Heart right ventricle (tissue), 16 donors: ENCODE results near the gene TIMP3. TPM values are rescaled to one million over a fixed set of nuclear protein-coding genes. Genes with fewer than 3 reads are reported as not detected.

ENCODE experiments used
- ATAC-seq, 8 donors: fragments of 200-7000 bp; cut with Tn5 transposase; one replicate each; pipeline ENCODE4 v1.9.1; 2020; ENCODE audit warnings: mild to moderate bottlenecking in 8 of 8, moderate library complexity in 8 of 8, moderate number of reproducible peaks in 1 of 8
- DNase-seq, 2 donors: peaks; one replicate each; pipeline ENCODE4 v3.0.0-alpha.2; 2020
- H3K27ac ChIP-seq, 10 donors: fragments of 200-600 bp; sonication (generic) in 2 of 10; one replicate each; pipeline versions ENCODE4 v1.5.0 to v1.8.0; 2020 to 2022; ENCODE audit warnings: mild to moderate bottlenecking in 3 of 10
- H3K27me3 ChIP-seq, 7 donors: fragments of 200-600 bp; one replicate each; pipeline ENCODE4 v1.8.0; 2021 to 2022; ENCODE audit warnings: mild to moderate bottlenecking in 2 of 7
- H3K36me3 ChIP-seq, 9 donors: fragments of 200-600 bp; sonication (generic) in 1 of 9; one replicate each; pipeline versions ENCODE4 v1.5.0 to v1.8.0; 2020 to 2022; ENCODE audit warnings: mild to moderate bottlenecking in 2 of 9
- H3K4me1 ChIP-seq, 9 donors: fragments of 200-600 bp; sonication (generic) in 1 of 9; one replicate each; pipeline versions ENCODE4 v1.5.0 to v1.8.0; 2020 to 2022; ENCODE audit warnings: mild to moderate bottlenecking in 4 of 9
- H3K4me3 ChIP-seq, 10 donors: fragments of 200-600 bp; sonication (generic) in 2 of 10; one replicate each; pipeline versions ENCODE4 v1.5.0 to v1.8.0; 2020 to 2022; ENCODE audit warnings: mild to moderate bottlenecking in 7 of 10, moderate library complexity in 2 of 10
- H3K9me3 ChIP-seq, 11 donors: fragments of 200-600 bp in 10 of 11; sonication (generic) in 2 of 11; one replicate each; pipeline versions ENCODE4 v1.5.0 to v1.8.0; 2013 to 2022; ENCODE audit warnings: mild to moderate bottlenecking in 2 of 11, control low read depth in 1 of 11, moderate library complexity in 1 of 11
- WGBS, 2 donors: extraction: QIAGEN DNeasy Blood & Tissue Kit; methylation state at CpG; one replicate each; pipeline ENCODE4 v1.1.7; 2013; ENCODE audit warnings: inconsistent platforms in 1 of 2; 5-methylcytosine and 5-hydroxymethylcytosine counted together
- intact Hi-C, 10 donors: fragments of 100-400 bp; cut with DNase I; formaldehyde crosslinking; loops; one replicate each; pipeline versions ENCODE4 v1.11.1 to v1.14.2; 2022
- polyA plus RNA-seq, 2 donors: library from polyadenylated mRNA; stranded (reverse); fragments of 200-250 nt; gene quantifications; one replicate each; pipeline ENCODE4 v1.2.3, GENCODE V29; 2013
- total RNA-seq, 10 donors: library from RNA; stranded (reverse); fragmentation: NEBNext Ultra II Directional in 3 of 10; extraction: Animal tissue kit (Norgen Biotek cat#: 25700) in 3 of 10; gene quantifications; one replicate each; pipeline versions ENCODE4 v1.2.1 to v1.2.4, GENCODE V29; 2021 to 2023
- TF ChIP-seq, protein P1 (sequence below), 9 donors: fragments of 200-600 bp; sonication (generic) in 2 of 9; IDR thresholded peaks; one replicate each; pipeline versions ENCODE4 v1.5.0 to v1.8.0; 2021 to 2022; ENCODE audit warnings: antibody characterized with exemption in 9 of 9, mild to moderate bottlenecking in 5 of 9, moderate library complexity in 1 of 9
- donor health status: Arrhythmogenic right ventricular cardiomyopathy.
- donor health status: ischemic (EF 13 %, LVEDD 7.1; RV severe dilation, severe dysfunction).
- donor health status: healthy with polysubstance abuse.
- donor health status: DM: no; HTN: yes; CAD: no.
- donor health status: DM: no; HTN: no; CAD: no.
- donor health status: ischemic (EF 25% LVEDD 6.9; RV normal size, moderate dysfunction).
- donor health status: ischemic (EF 25% LVEDD 5.7; RV mildly dilated, moderate dysfunction).
- donor health status: healthy.
- donor health status: DM: yes; HTN: yes; CAD: no.
- donor health status: Ischemic cardiomyopathy.
- donor health status: ischemic (EF 35%, LVEDD 5.7; RV mildly dilated, moderate dysfunction).
- donor health status: nonischemic (EF 11% LVEDD 7.7; RV severe dilation, severe dysfunction).
- donor health status: DM: yes; HTN: yes; CAD: no.
- donor health status: PGD.
- donor health status: ischemic (EF 29% LVEDD 5.4; RV normal size, mild dysfunction).
- donor health status: nonischemic (EF 23%, LVEDD 6.1; RV moderate dilation, normal function).

TIMP3 gene
- total and polyA plus RNA-seq, 12 donors = 91.9 to 380 (median 157) TPM

- ATAC-seq = peak in 1 of 8 donors; percentile 6
- H3K9me3 ChIP-seq = no peaks in the 10 kb centered on the region
- H3K4me1 ChIP-seq = peaks cover 51 to 99% (median 92%) of the 10 kb centered on the region in 9 donors
- H3K27ac ChIP-seq = peak overlapping the region in 8 of 10 donors; percentile 1 to 74 (median 46)
- intact Hi-C loops = loop anchor here in 1 of 10 donors (5.0 kb wide), 1 partner anchor 1048 kb away; no protein-coding TSS in a partner anchor
- TF ChIP-seq, protein P1, sequence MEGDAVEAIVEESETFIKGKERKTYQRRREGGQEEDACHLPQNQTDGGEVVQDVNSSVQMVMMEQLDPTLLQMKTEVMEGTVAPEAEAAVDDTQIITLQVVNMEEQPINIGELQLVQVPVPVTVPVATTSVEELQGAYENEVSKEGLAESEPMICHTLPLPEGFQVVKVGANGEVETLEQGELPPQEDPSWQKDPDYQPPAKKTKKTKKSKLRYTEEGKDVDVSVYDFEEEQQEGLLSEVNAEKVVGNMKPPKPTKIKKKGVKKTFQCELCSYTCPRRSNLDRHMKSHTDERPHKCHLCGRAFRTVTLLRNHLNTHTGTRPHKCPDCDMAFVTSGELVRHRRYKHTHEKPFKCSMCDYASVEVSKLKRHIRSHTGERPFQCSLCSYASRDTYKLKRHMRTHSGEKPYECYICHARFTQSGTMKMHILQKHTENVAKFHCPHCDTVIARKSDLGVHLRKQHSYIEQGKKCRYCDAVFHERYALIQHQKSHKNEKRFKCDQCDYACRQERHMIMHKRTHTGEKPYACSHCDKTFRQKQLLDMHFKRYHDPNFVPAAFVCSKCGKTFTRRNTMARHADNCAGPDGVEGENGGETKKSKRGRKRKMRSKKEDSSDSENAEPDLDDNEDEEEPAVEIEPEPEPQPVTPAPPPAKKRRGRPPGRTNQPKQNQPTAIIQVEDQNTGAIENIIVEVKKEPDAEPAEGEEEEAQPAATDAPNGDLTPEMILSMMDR (IDR thresholded peaks at IDR 0.05) = no peak
- no peak for DNase-seq
- H3K4me3 ChIP-seq = no peak overlapping the region
- WGBS, 2 donors = 44 to 65% methylated on average over 11 of the region's 11 CpGs
- H3K36me3 ChIP-seq = peaks cover 0 to 28% (median 0%) of the 10 kb centered on the region in 9 donors
- H3K27me3 ChIP-seq = no peaks in the 10 kb centered on the region
These were observed 23.2 kb downstream of the TIMP3 start for GRCh38 chr22:32824531-32825312.

- TF ChIP-seq, protein P1 (IDR thresholded peaks at IDR 0.05) = no peak
- Histone ChIP-seq H3K4me3 (no peak overlapping the region), H3K36me3 (peaks cover 0 to 32% (median 0%) of the 10 kb centered on the region in 9 donors), H3K9me3 (no peaks in the 10 kb centered on the region), H3K27ac (peak overlapping the region in 9 of 10 donors; percentile 33 to 87 (median 72)), H3K4me1 (peaks cover 69 to 100% (median 95%) of the 10 kb centered on the region in 9 donors), H3K27me3 (no peaks in the 10 kb centered on the region)
- ATAC-seq (peak in 1 of 8 donors; percentile 34), DNase-seq (no peak)
- intact Hi-C loops = no loop called here
- 41 to 43% methylated on average over 2 of the region's 2 CpGs for WGBS, 2 donors
These were observed 25.0 kb downstream of the TIMP3 start for GRCh38 chr22:32826537-32826936.

- Histone ChIP-seq H3K36me3 (peaks cover 0 to 31% (median 0%) of the 10 kb centered on the region in 9 donors), H3K4me3 (no peak overlapping the region), H3K27me3 (no peaks in the 10 kb centered on the region), H3K27ac (peak overlapping the region; percentile 10 to 87 (median 71)), H3K4me1 (peaks cover 74 to 100% (median 97%) of the 10 kb centered on the region in 9 donors), H3K9me3 (no peaks in the 10 kb centered on the region)
- intact Hi-C loops = no loop called here
- DNase-seq (no peak), ATAC-seq (peak in 3 of 8 donors; percentile 4 to 22 (median 14))
- TF ChIP-seq, protein P1 (IDR thresholded peaks at IDR 0.05) = no peak
- WGBS, 2 donors = 43 to 50% methylated on average over 7 of the region's 7 CpGs
These were observed 25.6 kb downstream of the TIMP3 start for GRCh38 chr22:32827049-32827602.

DNA sequence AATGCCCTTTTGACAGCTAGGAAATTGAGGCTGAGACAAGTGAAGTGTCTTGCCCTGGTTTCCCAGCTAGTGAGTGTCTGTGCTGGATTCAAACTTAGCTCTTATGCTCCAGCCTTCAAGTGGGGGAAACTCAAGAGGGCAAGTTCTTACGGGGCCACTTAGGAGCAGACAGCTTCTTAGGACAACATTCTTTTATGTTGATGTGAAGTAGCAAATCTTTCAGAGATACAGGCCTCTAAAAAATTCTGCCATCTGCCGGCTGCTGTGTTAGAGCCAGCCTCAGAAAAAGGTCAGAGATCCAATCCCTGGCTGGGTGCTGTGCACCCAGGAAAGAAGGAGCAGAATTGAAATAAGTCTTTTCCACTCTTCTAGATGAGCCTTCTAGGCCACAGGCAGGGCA, 26.6 kb downstream of the TIMP3 start:
- ATAC-seq (no peak), DNase-seq (no peak)
- 26 to 46% methylated on average over 2 of the region's 2 CpGs for WGBS, 2 donors
- peaks cover 0 to 35% (median 3%) of the 10 kb centered on the region in 9 donors for H3K36me3 ChIP-seq
- peaks cover 70 to 100% (median 99%) of the 10 kb centered on the region in 9 donors for H3K4me1 ChIP-seq
- no peaks in the 10 kb centered on the region for H3K9me3 ChIP-seq
- peak overlapping the region in 9 of 10 donors; percentile 10 to 87 (median 72) for H3K27ac ChIP-seq
- H3K4me3 ChIP-seq = no peak overlapping the region
- TF ChIP-seq, protein P1 (IDR thresholded peaks at IDR 0.05) = peak in 6 of 9 donors; percentile 23 to 52 (median 43)
- H3K27me3 ChIP-seq = no peaks in the 10 kb centered on the region
- intact Hi-C loops = no loop called here
